NCI-H748 (cell line): Measurements from ENCODE around the gene RHEB.

Experiments
- DNase-seq: peaks from one replicate; lab custom pipeline; 2025; ENCODE audit not compliant: unreplicated experiment; lab: John Stamatoyannopoulos, UW

The RHEB gene

GRCh38 chr7:151451156-151451555 is 68.5 kb downstream of the RHEB start:
- no peak for DNase-seq

DNA sequence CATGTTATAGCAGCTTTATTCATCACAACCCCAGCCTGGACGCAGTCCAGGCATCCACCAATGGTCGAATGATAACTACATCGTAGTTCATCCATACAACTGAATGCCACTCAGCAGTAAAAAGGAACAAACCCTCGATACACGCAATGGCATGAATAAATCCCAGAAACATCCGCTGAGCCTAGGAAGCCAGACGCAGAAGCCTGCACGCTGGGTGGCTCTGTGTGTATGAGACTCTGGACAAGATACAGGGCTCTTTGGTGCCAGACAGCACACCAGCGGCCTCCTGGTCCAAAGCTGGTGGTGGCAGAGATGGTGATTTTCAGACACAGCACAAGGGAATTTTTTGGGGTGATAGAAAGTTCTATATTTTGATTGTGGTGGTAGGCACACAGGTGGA is 69.7 kb downstream of the RHEB start:
- DNase-seq: no peak

DNA sequence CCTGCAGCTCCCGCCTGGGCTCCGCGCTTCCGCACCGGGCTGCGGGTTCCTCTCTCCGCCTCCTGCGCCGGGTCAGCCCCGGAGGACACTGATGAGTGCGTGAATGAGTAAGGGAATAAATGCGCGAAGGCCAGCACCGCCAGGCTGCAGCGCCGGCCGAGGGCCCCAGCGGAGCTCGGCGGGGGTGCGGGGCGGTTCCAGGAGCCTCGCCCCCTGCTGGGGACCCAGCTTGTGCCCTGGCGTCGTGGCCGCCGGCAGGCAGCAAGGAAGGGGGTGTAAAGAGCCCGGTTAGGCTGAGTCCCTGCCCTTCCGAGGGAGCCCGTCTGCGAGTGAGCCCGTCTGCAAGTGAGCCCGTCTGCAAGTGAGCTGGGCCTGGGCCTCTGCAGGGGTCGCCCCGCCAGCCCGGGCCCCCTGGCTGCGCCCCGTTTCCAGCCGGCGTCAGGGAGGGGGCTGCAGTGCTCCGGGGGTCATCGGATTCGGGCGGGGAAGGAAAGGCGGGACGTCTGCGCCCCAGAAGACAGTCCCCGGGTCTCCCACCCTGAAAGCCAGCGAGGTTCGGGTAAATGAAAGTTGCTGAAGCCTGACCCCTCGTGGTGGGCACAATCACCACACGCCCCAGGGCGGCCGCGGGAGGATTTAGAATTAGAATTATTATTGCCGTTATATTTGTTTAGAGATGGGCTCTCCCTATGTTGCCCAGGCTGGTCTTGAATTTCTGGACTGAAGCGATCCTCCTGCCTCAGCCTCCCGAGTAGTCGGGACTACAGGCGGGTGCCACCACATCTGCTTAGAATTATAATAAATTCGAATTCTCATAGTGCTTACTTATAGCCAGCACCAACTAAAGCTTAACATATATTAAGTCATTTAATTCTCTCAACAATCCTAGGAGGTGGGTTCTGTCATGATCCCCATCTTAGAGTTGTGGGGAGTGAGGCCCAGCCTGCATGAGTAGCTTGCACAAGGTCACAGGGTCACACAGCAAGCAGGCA is 71.1 kb downstream of the RHEB start:
- peak; percentile 55 for DNase-seq

DNA sequence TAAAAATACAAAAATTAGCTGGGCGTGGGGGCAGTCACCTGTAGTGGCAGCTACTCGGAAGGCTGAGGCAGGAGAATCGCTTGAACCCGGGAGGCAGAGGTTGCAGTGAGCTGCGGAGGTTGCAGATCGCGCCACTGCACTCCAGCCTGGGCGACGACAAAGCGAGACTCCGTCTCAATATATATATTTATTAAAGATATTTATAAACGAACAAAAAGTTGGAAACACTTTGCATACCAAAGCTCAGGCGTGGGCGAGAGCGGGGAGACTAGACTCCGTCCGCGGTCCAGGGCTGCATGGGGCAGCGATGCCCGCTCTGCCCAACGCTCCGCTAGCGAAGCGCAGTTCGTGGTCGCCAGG is 71.8 kb downstream of the RHEB start:
- no peak for DNase-seq

DNA sequence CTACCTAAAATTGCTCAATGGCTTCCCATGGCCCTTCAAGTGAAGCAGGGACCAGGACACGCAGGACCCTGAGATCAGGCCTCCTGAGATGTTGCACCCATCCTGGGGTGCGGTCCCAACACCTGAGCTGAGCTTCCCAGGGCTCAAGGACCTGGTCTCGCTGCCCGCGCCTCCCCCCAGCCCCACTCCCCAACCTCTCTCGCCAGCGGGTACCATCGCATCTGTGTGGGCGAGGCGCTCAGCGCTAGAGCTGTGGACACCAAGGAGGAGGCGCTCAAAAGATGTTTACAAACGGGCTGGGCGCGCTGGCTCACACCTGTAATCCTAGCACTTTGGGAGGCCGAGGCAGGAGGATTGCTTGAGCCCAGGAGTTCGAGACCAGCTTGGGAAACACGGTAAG is 72.4 kb downstream of the RHEB start:
- no peak for DNase-seq

GRCh38 chr7:151446412-151446811 is 73.3 kb downstream of the RHEB start:
- DNase-seq: no peak

GRCh38 chr7:151444632-151445031 is 75.1 kb downstream of the RHEB start:
- no peak for DNase-seq

DNA sequence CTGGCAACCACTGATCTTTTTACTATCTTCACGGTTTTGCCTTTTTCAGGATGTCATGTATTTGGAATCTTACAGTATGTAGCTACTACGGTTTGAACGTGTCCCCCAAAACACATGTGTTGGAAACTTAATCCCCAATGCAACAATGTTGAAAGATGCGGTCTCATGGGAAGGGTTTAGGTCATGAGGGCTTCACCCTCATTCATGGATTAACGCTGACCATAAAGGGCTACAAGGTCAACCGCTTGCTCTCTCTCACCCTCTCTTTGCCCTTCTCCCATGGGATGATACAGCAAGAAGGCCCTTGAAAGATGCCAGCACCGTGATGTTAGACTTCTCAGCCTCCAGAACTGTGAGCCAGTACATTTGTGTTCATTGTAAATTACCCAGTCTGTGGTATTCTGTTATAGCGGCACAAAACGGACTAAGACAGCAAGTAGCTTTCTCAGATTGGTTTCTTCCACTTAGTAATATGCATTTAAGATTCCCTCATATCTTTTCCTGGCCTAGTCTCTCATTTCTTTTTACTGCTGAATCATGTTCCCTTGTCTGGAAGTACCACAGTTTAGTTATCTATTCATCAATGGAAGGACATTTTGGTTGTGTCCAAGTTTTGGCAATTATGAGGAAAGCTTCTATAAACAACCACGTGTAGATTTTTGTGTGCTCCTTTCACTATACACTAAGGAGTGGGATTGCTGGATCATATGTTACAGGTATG is 76.8 kb downstream of the RHEB start:
- DNase-seq: no peak

DNA sequence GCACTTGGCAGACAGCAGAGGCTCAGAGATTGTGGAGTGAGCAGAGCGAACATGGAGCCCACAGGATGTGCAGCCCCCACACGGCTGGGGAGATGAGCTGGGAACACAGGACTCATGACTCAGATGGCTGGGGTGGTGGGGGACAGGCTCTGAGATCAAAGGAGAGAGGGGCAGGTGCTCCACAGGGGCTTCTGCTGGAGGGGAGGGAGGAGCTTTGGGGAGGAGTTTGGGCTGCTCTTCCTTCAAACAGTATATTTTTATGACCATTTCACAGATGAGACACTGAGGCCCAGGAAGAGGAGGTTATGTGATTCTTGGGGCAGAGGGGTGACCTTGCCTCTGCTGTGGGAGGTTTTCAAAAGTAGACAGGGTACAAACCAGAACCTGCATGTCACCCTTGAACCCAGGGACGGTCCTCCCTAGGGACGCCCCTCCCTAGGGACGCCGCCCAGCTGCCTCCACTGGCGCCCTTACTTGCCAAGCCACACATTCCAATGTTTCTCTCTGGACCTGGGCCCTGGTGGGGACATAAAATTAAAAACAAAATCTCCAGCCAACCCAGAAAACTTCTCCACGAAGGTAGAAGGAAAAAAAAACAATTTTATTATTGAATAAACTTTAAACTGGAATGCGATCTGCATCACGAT is 78.8 kb downstream of the RHEB start:
- no peak for DNase-seq

GRCh38 chr7:151439855-151440798 is 79.6 kb downstream of the RHEB start, which contains the start of gene CRYGN:
Gene CRYGN, minus strand, starts transcription at chr7:151440141. Its CDS starts 224 bp downstream, at chr7:151439917.
- peak; percentile 32 for DNase-seq

DNA sequence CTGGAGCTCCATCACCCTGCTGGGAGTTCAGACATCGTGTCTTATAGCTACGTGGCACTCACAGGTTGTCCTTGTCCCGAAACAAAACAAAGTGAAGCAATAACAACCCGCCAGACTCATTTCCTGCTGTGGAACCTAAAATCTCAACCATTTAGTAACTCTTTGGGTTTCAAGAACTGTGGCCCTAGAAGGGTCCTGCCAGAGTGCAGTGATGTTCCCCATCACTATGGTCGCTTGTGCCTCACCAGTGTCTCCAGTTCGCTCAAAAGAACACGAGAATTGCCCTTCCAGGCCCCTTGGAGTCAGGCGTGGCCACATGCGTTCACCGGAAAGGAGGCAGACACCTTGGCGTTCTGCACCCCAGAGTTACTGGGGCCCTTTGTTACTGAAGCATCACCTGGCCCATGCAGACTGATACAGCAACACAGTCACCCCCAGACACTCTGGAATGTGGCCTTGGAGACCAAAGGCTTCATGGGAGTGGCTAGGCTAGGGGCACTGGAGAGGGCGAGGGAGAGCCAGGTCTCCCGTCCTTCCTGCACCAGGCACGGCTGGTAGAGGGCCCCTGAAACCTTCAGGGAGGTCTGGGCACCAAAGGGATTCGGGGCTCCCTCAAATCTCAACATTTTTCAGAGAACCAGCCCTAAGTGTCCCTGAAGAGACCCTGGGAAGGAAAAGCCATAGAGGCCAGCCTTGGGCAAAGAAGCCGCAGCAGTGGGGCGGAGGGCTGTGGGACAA is 80.7 kb downstream of the RHEB start:
- no peak for DNase-seq

- no peak for DNase-seq
Observed at GRCh38 chr7:151437866-151438516, 81.7 kb downstream of the RHEB start.

DNA sequence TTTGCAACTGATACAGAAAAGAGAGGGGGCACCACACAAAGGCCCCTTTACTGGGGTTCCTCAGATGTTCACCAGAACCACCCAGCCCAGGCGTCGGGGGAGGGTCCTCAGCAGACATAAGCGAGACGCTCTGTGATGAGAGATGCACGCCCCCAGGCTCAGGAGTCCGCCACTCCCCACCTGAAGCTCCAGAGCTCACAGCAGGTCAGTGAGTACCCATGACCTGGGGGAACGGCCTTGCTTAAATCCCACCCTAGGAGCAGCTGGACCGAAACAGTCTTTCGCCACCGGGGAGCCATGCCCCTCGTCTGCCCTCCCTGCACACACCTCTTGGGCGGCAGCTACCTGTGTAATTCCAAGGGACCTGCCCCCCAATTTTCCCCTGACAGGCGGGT is 82.5 kb downstream of the RHEB start:
- DNase-seq: no peak

GRCh38 chr7:151436446-151437158 is 83.1 kb downstream of the RHEB start:
- DNase-seq: no peak

DNA sequence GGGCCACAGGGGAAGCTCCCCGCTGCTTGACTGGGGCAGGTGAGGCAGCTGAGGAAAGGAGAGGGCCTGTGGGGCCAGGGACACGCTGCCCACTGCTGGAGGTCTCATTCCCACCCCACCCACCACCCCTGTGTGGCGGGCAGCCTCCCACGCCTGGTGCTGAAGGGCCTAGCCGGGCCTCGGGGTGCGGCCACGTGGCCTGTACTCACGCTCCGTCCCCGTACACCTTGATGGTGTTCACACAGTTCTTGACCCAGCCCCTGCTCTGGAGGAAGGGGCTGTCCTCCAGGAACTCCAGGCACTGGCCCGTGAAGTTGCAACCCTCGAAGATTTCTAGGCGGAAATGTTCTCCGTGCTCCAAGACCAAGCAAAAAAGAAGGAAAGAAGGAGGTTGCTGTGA is 83.7 kb downstream of the RHEB start:
- no peak for DNase-seq

DNA sequence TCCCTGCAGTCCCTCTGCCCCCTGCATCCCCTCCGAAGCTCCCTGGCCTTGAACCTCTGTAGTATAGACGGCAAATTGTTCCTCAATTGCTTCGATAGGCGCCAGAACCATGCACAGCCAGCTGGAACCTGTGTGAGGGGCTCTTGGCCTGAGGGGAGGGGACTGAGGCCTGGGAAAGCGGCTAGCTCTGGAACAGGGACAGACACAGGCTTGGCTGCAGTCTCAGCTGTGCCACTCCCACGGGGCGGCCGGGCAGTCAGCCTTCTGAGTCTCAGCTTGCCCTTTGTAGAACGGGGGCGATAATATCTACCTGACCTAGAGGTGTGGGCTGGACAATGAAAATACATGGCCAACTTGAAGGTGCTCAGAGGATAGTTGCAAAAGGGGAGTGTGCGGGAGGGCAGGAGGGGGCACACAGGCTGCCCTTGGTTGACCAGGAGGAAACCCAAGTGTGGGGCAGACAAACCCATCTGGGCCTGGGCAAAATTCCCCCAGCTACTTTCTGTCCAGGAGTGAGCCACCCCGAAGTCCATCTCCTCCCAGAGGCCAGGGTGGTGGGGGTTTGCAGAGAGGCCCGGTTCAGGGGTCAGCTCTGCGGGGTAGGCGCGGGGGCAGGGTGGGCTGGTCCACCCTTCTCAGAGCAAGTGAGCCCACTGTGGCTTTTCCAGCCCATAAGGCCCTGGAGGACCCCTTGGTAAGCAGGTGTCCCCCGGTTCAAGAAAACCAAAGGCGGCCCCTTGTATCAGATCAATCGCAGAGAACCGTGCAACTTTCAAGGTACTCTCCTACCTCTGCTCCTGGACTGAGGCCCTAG is 84.4 kb downstream of the RHEB start:
- DNase-seq: no peak

- no peak for DNase-seq
Observed at GRCh38 chr7:151434549-151434948, 85.1 kb downstream of the RHEB start.
